NCI-H82 (cell line): ENCODE results near the gene SIM1.
A peak's percentile ranks its signal among the peaks of the same experiment; 100 is the strongest.

Experiments
- DNase-seq: peaks from one replicate; lab custom pipeline; 2025; lab: John Stamatoyannopoulos, UW

Gene SIM1

GRCh38 chr6:100472674-100473073 lies 8.0 kb upstream of the SIM1 start:
- DNase-seq: no peak

DNA sequence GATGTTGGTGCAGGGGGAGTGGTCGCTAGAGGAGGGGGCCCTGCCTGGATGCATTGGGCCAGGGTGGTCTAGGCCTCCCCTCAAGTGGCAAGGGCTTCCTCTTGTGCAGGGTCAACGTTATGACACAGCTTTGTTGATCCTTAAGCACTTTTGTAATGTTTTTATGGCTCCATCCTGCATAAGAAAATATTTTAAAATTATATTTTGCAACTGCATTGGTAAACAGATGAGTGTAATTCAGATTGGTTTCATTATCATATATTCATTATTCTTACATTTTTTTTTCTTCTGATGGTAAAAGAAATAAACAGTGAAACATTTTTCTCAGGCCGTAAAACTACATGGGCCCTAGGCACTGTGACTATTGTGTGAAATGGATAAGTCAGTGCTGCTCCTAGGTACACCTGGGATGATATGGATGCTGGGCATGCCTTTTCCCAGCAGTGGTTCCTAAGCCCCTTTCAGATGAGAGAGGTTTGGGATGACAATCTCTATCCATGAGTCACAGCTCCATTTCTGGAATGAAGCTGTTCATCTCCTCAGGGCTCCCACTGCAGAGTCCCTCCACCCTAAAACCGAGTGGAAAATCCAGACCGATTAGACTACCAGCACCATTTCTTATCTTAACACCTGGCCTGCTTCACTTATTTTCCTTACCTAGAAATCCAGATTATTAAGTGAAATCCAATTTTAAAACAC lies 5.8 kb upstream of the SIM1 start:
- DNase-seq: no peak

DNA sequence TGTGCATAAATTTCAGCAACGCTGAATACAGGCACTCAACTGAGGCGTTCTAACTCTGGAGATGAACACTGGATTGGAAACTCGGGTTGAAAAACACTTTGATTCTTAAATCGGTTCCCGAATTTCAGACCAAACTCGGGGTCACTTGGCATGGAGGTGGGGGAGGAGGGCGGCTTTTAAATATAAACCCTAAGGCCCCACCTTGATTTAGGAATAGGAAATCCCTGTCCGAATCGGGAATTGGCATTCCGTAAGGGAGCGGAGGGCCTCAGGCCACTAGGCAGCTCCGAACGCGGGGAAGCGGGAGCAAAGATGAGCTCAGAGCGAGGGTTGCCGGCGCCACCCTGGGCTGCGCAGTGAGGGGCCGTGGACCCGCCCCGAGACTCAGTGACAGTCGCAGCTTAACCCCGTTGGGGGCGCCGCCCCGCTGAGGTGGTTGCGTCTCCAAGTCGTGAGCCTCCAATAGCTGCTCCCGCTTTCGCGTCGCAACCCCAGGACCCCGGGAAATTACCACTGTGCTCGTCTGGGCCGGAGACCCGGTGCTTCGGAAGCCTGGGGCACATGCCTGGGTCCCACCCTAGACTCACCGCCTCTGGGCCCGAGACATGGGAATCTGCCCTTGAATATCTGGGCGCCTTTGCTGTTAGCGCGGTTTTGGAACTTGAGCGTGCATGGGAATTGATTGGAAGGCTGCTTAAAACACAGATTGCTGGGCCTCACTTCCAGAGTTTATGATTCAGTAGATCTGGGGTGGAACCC lies 4.6 kb upstream of the SIM1 start:
- DNase-seq: no peak

DNA sequence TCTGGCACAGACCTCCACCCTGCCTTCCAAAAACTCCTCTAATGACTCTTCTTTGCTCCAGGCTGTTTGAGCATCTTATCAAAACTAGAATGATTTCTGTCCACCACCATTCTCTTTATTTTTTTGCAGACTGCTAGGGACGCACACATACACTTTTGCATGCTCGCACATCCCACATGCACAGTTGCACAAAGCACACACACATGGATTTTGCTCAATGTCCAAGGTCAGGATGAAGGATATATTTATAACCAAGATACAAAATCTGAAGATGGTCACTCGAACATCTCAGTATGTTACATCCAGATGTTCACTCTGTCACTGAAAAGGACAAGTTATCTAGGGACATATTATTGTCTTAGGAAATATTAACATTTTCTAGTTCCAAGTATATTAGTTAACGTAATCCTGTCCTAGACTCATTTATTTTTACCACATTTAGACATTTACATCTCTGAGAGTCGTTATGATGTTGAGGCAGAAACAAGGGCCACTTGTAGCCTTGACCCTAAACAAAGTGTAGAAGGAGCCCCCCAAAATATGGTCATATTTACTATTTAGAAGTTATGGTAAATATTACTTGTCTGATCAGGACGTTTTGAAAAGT lies 3.4 kb upstream of the SIM1 start:
- DNase-seq: no peak

- DNase-seq: no peak
Measured at GRCh38 chr6:100467129-100468015, 2.7 kb upstream of the SIM1 start.

- DNase-seq: no peak
Measured at GRCh38 chr6:100466410-100467128, 1.8 kb upstream of the SIM1 start.

DNA sequence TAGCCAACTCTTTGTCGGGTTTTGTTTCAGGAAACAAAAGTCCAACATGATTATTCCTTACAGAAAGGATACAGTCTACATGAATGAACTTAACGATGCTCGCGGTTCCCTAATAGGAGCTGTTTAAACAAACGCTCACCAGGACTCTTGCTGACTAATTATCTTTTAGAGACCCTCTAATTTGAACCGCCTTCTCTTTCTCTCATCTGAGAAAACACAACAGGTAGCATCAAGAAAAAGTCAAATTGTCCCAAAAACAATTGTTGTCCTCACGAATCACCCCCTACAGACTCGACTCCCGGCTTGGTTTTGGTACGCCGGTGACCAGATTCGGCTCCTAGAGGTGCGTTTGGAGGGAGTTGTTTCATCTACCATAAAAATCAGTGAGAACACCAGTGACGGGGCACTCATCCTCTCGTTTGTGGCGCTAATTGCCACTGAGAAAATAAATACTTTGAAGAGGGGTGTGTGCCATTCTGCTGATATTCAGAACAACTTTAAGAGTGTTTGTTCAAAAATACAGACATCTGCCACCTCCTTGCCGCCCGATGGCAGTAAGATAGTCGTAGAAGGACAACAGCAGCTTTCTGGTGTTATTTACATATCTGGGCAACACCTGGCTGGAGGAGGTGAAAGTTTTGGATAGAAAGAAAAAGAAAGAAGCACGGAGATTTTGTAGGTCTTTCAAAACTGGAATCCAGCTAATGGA lies 1.1 kb upstream of the SIM1 start:
- no peak for DNase-seq

DNA sequence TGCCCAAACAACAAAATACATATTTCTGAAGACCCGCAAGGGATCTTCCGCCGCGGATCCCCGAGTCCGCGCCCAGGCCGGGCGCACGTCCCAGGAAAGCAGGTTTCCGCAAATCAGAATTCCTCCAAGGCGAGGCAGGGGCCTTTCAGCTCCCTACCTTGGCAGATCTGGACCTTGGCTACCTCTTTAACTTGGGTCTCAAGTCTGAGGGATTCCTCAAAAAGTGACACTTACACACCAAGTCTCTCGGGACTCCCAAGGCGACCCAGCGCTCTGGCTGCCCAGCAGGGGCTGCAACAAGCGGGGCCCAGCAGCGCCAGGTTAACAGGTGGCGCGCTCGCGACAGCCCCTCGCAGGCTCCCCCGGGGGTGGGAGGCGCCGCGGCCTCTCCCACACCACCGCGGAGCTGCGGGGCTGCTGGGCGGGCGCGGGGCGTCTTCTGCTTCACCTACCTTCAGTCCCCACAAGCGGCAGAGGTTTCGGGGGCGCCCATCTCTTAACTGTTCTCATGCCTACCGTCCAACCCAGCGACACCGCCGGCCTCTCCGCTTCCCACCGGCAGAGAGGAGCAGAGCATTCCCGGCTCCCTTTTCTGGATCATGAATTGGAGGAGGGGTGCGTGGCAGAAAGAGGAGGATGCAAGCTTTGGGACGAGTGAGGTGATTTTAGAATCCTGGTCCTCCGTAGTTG lies 414 bp downstream of the SIM1 start:
- peak; percentile 66 for DNase-seq

DNA sequence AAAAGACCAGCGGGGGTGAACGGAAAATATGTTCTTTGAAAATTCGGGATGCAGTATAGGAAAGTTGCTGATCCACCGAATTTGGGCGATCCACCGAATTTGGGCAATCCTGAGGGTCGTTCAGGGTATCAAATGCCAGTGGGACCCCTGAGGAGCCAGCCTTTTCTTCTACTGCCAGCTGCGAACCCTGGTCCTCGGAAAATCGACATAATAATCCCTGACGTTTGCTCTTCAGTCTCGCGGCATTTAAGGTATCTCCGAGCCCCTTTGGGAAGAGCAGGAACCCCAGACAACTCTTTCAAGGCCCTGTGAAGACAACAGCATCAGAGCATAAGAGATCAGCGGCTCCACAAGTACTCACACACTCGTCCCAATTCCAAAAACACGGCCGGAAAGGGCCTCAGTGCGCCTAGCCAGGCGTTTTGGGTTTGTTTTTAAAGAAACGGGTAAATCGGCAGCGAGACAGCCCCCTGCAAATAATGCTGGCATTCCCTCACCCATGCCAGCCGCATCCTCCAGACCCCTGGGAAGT lies 1.0 kb downstream of the SIM1 start:
- peak; percentile 21 for DNase-seq

GRCh38 chr6:100462706-100463629 lies 1.8 kb downstream of the SIM1 start:
- DNase-seq: peak; percentile 28

GRCh38 chr6:100461917-100462705 lies 2.6 kb downstream of the SIM1 start:
- peak; percentile 7 for DNase-seq

DNA sequence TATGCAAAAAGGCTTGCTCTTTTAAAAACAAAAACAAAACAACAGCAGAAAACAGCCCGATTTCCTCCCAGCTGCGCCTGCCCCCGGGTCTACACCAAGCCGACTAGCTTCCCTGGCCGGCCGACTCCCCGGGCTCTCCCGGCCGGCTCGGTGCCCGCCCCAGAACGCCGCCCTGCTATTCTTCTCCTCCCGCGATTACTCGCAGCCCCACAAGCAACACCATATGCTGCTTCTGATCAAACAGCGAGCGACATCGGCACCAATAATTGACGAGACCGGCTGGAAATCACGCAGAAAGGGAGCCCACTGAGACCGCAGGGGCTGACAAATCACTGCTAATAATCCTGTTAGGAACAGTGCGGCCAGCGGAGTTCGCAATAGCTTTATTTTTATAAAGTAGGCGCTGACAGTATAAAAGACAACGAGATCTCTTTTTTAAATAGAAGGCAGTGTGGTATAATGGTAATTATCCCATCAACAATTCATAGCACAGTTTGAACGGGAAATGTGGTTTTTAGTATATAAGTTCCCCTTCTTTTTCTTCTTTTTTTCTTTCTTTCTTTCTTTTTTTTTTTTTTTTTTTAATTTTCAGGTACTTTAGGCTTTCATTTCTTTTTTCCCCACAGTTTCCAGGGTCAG lies 3.3 kb downstream of the SIM1 start:
- DNase-seq: peak; percentile 82

DNA sequence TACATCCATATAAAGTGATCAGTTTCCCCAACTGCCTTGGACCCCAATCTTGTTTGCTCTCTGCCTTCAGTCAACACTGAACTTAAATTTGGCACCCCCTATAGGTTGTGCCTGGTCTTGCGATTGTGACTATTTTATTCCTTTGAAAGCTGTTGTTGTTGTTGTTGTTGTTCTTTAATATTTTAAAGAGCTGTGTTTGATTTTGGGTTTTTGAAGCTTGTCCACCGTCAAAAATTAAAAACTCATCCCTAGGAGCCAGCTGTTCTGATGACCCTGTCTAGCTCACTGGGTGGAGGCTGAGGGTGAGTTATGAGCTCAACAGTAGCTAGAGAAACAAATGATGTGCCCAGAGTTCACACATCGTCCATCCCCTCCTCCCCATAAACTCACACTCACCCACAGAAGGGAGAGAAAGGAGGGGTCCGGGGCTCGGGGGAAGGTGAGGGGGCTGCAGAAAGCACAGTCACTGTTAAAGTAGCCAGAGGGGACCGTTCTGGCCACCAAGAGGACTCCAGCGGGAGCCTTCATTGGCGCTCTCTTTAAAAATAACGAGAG lies 4.0 kb downstream of the SIM1 start:
- DNase-seq: peak; percentile 59

- DNase-seq: no peak
Measured at GRCh38 chr6:100459592-100460184, 5.0 kb downstream of the SIM1 start.

- DNase-seq: no peak
Measured at GRCh38 chr6:100458841-100459591, 5.7 kb downstream of the SIM1 start.
